Keratinocyte (primary cell): ENCODE results near the gene CASKIN2. TPM values are rescaled to one million over a fixed set of nuclear protein-coding genes. Genes with fewer than 3 reads are reported as not detected.

Experiments
- DNase-seq: peaks from one replicate; pipeline ENCODE4 v3.0.0-alpha.2; 2011; ENCODE audit warnings: low read depth, missing footprints, low spot score
- FAIRE-seq: peaks from 2 replicates; lab custom pipeline; 2011; peaks lifted over from hg19 to GRCh38; lab: Jason Lieb, UNC
- H2AFZ ChIP-seq: 2 replicates; pipeline ENCODE4 v1.6.0; 2012; ENCODE audit warnings: low read length, control low read depth, inconsistent platforms; ENCODE audit not compliant: control insufficient read depth
- H3K27ac ChIP-seq: 2 replicates; pipeline ENCODE4 v1.5.1; 2011; ENCODE audit warnings: low read length; ENCODE audit not compliant: control insufficient read depth, insufficient read depth
- H3K27me3 ChIP-seq: 3 replicates; pipeline ENCODE4 v1.6.0; 2011; ENCODE audit warnings: low read length; ENCODE audit not compliant: control insufficient read depth, insufficient read depth; ENCODE audit errors: extremely low read depth
- H3K36me3 ChIP-seq, 2 experiments: 2 replicates in 1 of 2; 3 replicates in 1 of 2; pipeline ENCODE4 v1.5.1; 2011; ENCODE audit warnings: low read length in 2 of 2, mild to moderate bottlenecking in 1 of 2; ENCODE audit not compliant: control insufficient read depth in 2 of 2, insufficient read depth in 2 of 2; ENCODE audit errors: extremely low read depth in 1 of 2
- H3K4me1 ChIP-seq: 3 replicates; pipeline ENCODE4 v1.5.1; 2011; ENCODE audit warnings: low read length; ENCODE audit not compliant: control insufficient read depth, insufficient read depth; ENCODE audit errors: extremely low read depth
- H3K4me2 ChIP-seq: 3 replicates; pipeline ENCODE4 v1.6.0; 2011; ENCODE audit warnings: low read depth, low read length; ENCODE audit not compliant: control insufficient read depth, insufficient read depth; ENCODE audit errors: extremely low read depth
- H3K4me3 ChIP-seq, 3 experiments: fragments of 200-600 bp in 1 of 3; sonication (generic) in 1 of 3; 2 replicates in 2 of 3; 3 replicates in 1 of 3; pipeline ENCODE4 v1.5.1; 2011 to 2016; ENCODE audit warnings: low read length in 3 of 3, mild to moderate bottlenecking in 3 of 3, control low read depth in 2 of 3, inconsistent platforms in 1 of 3, low read depth in 1 of 3, mixed read lengths in 1 of 3, mixed run types in 1 of 3, moderate library complexity in 1 of 3; ENCODE audit not compliant: control insufficient read depth in 2 of 3, insufficient read depth in 2 of 3; ENCODE audit errors: extremely low read depth in 1 of 3
- H3K79me2 ChIP-seq: 2 replicates; pipeline ENCODE4 v1.6.0; 2012; ENCODE audit warnings: low read length; ENCODE audit not compliant: control insufficient read depth, insufficient read depth
- H3K9ac ChIP-seq: 3 replicates; pipeline ENCODE4 v1.6.0; 2011; ENCODE audit warnings: low read length; ENCODE audit not compliant: control insufficient read depth, insufficient read depth; ENCODE audit errors: extremely low read depth
- H3K9me1 ChIP-seq: 3 replicates; pipeline ENCODE4 v1.6.0; 2011; ENCODE audit warnings: low read length; ENCODE audit not compliant: control insufficient read depth, insufficient read depth; ENCODE audit errors: extremely low read depth
- H3K9me3 ChIP-seq: 2 replicates; pipeline ENCODE4 v1.5.1; 2012; ENCODE audit warnings: low read depth, low read length; ENCODE audit not compliant: control insufficient read depth
- H4K20me1 ChIP-seq: 3 replicates; pipeline ENCODE4 v1.6.0; 2011; ENCODE audit warnings: low read length; ENCODE audit not compliant: control insufficient read depth, insufficient read depth; ENCODE audit errors: extremely low read depth
- CTCF ChIP-seq, 3 experiments: IDR thresholded peaks in 1 of 3; conservative IDR thresholded peaks in 1 of 3; optimal IDR thresholded peaks in 1 of 3; 2 replicates in 2 of 3; 3 replicates in 1 of 3; pipeline versions ENCODE3 to v1.5.1; 2011; ENCODE audit warnings: low read length in 3 of 3, mild to moderate bottlenecking in 3 of 3, moderate library complexity in 2 of 3, control low read depth in 1 of 3, inconsistent platforms in 1 of 3; ENCODE audit not compliant: insufficient read depth in 2 of 3; ENCODE audit errors: extremely low read depth in 1 of 3
- EZH2 ChIP-seq: IDR thresholded peaks from one replicate; pipeline ENCODE4 v1.6.1; 2012; ENCODE audit warnings: inconsistent platforms, mild to moderate bottlenecking, low read length, moderate library complexity
- dilution Hi-C: fragments of 300-500 bp; cut with MboI; formaldehyde crosslinking; loops from one replicate; pipeline ENCODE4 v1.7.0; 2020; ENCODE audit warnings: low sequenced_read_pairs; ENCODE audit not compliant: extremely low pct_ligation_motif_present
- polyA plus RNA-seq, 5 experiments: library from polyadenylated mRNA; depleted of rRNA in 3 of 5; stranded (reverse) in 3 of 5; stranded (forward) in 1 of 5; unstranded in 1 of 5; fragments of >200 nt; gene quantifications; 1 replicate in 1 of 5; 2 replicates in 3 of 5; 3 replicates in 1 of 5; pipeline versions ENCODE4 v1.2.1 to v1.2.3, GENCODE V29; 2011 to 2012; ENCODE audit warnings: missing spikeins in 2 of 5, low read depth in 1 of 5, low replicate concordance in 1 of 5

The CASKIN2 gene
- polyA plus RNA-seq, 1 donor (not counting 4 experiments of a cell fraction or from before 2014, with no cell fraction given), result 3.7 TPM

- H3K27ac ChIP-seq, result no peak overlapping the region
- DNase-seq (no peak), FAIRE-seq (no peak)
- peaks cover 14% of the 10 kb centered on the region for H3K4me1 ChIP-seq
- peaks cover 2% of the 10 kb centered on the region for H4K20me1 ChIP-seq
- H3K9me3 ChIP-seq, result no peaks in the 10 kb centered on the region
- TF ChIP-seq CTCF (optimal IDR thresholded peaks at IDR 0.05 in 1 of 3, IDR thresholded peaks at IDR 0.05 in 1 of 3, conservative IDR thresholded peaks at IDR 0.05 in 1 of 3; ENCODE audit: extremely low read depth in 1 of 3, insufficient read depth in 2 of 3, low read length in 3 of 3) (no peak), EZH2 (no peak)
- H3K4me3 ChIP-seq, result no peak overlapping the region
- no peaks in the 10 kb centered on the region for H3K9me1 ChIP-seq
- dilution Hi-C loops, result no loop called here
- no peaks in the 10 kb centered on the region for H3K79me2 ChIP-seq
- H3K4me2 ChIP-seq, result no peak overlapping the region
- peaks cover 0 to 2% of the 10 kb centered on the region in 2 experiments for H3K36me3 ChIP-seq
- no peak overlapping the region for H3K9ac ChIP-seq
- H3K27me3 ChIP-seq, result no peaks in the 10 kb centered on the region
- no peak overlapping the region for H2AFZ ChIP-seq
Observed at GRCh38 chr17:75544250-75544649, 28.9 kb upstream of the CASKIN2 start.

GRCh38 chr17:75542728-75543336, 27.5 kb upstream of the CASKIN2 start:
- peaks cover 8% of the 10 kb centered on the region for H3K4me1 ChIP-seq
- no peaks in the 10 kb centered on the region for H3K79me2 ChIP-seq
- no peak overlapping the region for H3K9ac ChIP-seq
- H2AFZ ChIP-seq, result no peak overlapping the region
- DNase-seq, result no peak
- H3K4me3 ChIP-seq, result no peak overlapping the region
- FAIRE-seq, result no peak
- H3K4me2 ChIP-seq, result no peak overlapping the region
- no peaks in the 10 kb centered on the region for H3K9me3 ChIP-seq
- no peak overlapping the region for H3K27ac ChIP-seq
- dilution Hi-C loops, result no loop called here
- no peaks in the 10 kb centered on the region for H3K27me3 ChIP-seq
- peaks cover 2% of the 10 kb centered on the region for H4K20me1 ChIP-seq
- TF ChIP-seq EZH2 (no peak), CTCF (optimal IDR thresholded peaks at IDR 0.05 in 1 of 3, IDR thresholded peaks at IDR 0.05 in 1 of 3, conservative IDR thresholded peaks at IDR 0.05 in 1 of 3; ENCODE audit: extremely low read depth in 1 of 3, insufficient read depth in 2 of 3, low read length in 3 of 3) (no peak)
- peaks cover 0 to 4% of the 10 kb centered on the region in 2 experiments for H3K36me3 ChIP-seq
- H3K9me1 ChIP-seq, result no peaks in the 10 kb centered on the region
